Glutamatergic neuron (in vitro differentiated cells): ENCODE measurements around the gene GRB14. TPM values are rescaled to one million over a fixed set of nuclear protein-coding genes. Genes with fewer than 3 reads are reported as not detected.
"Not testable (repeated sequence)": the region's sequence is repeated elsewhere in the genome, so short reads cannot be mapped to it uniquely, and the experiment has no call there.

ENCODE experiments used
- DNase-seq: peaks from one replicate; pipeline ENCODE4 v3.0.0; 2022
- H3K27ac Mint-ChIP-seq: one replicate; pipeline ENCODE4 v1.8.0; 2020; ENCODE audit warnings: mild to moderate bottlenecking, mixed read lengths, inconsistent platforms; ENCODE audit not compliant: unreplicated experiment
- H3K27me3 Mint-ChIP-seq: one replicate; pipeline ENCODE4 v1.8.0; 2020; ENCODE audit warnings: mild to moderate bottlenecking, moderate library complexity, mixed read lengths, inconsistent platforms; ENCODE audit not compliant: unreplicated experiment
- H3K36me3 Mint-ChIP-seq: one replicate; pipeline ENCODE4 v1.8.0; 2020; ENCODE audit warnings: mild to moderate bottlenecking, mixed read lengths, inconsistent platforms; ENCODE audit not compliant: unreplicated experiment
- H3K4me1 Mint-ChIP-seq: one replicate; pipeline ENCODE4 v1.8.0; 2020; ENCODE audit warnings: mild to moderate bottlenecking, low read depth, mixed read lengths, inconsistent platforms; ENCODE audit not compliant: unreplicated experiment
- H3K4me3 Mint-ChIP-seq: one replicate; pipeline ENCODE4 v1.8.0; 2020; ENCODE audit warnings: mild to moderate bottlenecking, mixed read lengths, inconsistent platforms; ENCODE audit not compliant: unreplicated experiment
- H3K9me3 Mint-ChIP-seq: one replicate; pipeline ENCODE4 v1.8.0; 2020; ENCODE audit warnings: mild to moderate bottlenecking, moderate library complexity, mixed read lengths, inconsistent platforms; ENCODE audit not compliant: unreplicated experiment
- total RNA-seq: library from RNA; stranded (reverse); fragmentation: NEBNext Ultra II Directional; extraction: Animal tissue kit (Norgen Biotek cat#: 25700); gene quantifications from one replicate; pipeline ENCODE4 v1.2.1, GENCODE V29; 2021; ENCODE audit not compliant: unreplicated experiment
- TF ChIP-seq, protein P1 (sequence below): fragments of 200-600 bp; sonication (generic); IDR thresholded peaks from one replicate; pipeline ENCODE4 v1.5.0; 2021; ENCODE audit not compliant: partially characterized antibody, unreplicated experiment

The GRB14 gene
- total RNA-seq, 1 donor from 2014 or later = 0.83 TPM

DNA sequence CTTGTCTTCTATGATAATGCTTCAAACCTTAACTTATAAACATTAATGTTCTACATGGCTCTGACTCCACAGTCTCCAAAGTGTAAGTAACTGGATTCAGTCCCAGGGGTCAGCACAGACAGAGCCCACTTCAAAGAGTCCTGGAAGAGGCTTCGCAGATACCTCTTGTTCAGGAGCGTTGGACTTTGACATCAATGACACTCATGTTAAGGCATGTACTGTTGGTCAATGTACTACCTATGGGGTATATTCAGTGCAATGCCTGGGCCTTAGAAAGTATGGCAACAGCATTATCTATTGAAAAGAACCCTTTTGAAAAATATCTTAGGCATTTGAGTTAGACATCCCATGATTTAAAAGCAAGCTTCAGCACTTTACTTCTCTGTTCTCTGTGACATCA is 143.1 kb downstream of the GRB14 start:
- no peaks in the 10 kb centered on the region for H3K9me3 Mint-ChIP-seq

DNA sequence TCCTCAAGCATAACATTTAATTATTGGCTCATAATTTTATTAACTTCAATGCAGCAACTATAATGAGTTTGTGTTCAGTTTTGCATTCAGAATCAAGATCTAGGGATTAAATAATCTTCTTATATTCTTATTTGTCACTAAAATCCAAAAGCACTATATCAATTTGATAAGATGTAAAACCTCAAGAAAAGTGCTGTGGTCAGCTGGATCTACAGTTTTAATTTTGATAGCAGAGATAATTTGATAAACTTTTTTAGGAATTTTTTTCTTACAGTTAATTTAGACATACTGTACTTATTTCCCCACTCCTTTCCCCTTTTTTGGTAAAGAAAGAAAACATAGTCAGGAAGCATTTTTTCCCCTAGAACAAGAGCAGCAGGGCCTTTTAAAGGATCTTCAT is 146.4 kb downstream of the GRB14 start:
- H3K4me1 Mint-ChIP-seq = no peaks in the 10 kb centered on the region
- no peak overlapping the region for H3K4me3 Mint-ChIP-seq
- H3K36me3 Mint-ChIP-seq = no peaks in the 10 kb centered on the region
- no peaks in the 10 kb centered on the region for H3K9me3 Mint-ChIP-seq
- no peak overlapping the region for H3K27ac Mint-ChIP-seq
- TF ChIP-seq, protein P1, sequence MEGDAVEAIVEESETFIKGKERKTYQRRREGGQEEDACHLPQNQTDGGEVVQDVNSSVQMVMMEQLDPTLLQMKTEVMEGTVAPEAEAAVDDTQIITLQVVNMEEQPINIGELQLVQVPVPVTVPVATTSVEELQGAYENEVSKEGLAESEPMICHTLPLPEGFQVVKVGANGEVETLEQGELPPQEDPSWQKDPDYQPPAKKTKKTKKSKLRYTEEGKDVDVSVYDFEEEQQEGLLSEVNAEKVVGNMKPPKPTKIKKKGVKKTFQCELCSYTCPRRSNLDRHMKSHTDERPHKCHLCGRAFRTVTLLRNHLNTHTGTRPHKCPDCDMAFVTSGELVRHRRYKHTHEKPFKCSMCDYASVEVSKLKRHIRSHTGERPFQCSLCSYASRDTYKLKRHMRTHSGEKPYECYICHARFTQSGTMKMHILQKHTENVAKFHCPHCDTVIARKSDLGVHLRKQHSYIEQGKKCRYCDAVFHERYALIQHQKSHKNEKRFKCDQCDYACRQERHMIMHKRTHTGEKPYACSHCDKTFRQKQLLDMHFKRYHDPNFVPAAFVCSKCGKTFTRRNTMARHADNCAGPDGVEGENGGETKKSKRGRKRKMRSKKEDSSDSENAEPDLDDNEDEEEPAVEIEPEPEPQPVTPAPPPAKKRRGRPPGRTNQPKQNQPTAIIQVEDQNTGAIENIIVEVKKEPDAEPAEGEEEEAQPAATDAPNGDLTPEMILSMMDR = no peak
- no peak for DNase-seq
- H3K27me3 Mint-ChIP-seq = no peaks in the 10 kb centered on the region

More for the DNA sequence above, 143.1 kb downstream of the GRB14 start:
- Mint-ChIP-seq H3K4me1 (no peaks in the 10 kb centered on the region), H3K36me3 (no peaks in the 10 kb centered on the region), H3K27ac (no peak overlapping the region), H3K27me3 (no peaks in the 10 kb centered on the region), H3K4me3 (no peak overlapping the region)
- TF ChIP-seq, protein P1 = no peak
- no peak for DNase-seq

DNA sequence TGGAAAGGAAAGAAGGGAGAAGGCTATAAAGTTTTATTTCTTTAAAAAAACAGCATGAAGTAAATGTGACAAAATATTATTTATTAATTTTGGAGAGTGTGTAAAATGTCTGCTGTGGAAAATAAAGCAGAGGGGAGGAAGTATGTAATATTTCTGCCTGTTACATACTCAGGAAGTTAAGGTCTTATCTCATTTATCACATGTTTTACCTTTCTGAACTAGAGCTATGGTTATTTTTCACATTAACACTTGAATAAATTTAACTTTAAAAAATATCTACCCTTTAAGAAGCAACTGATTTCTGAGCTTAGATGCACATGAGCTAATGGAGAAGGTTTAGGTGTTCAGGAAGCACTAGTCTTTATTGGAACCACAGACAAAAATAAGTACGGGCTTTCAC is 148.3 kb downstream of the GRB14 start:
- DNase-seq = no peak
- Mint-ChIP-seq H3K4me1 (no peaks in the 10 kb centered on the region), H3K36me3 (no peaks in the 10 kb centered on the region), H3K27me3 (no peaks in the 10 kb centered on the region), H3K27ac (no peak overlapping the region), H3K9me3 (no peaks in the 10 kb centered on the region), H3K4me3 (no peak overlapping the region)
- TF ChIP-seq, protein P1 = no peak

DNA sequence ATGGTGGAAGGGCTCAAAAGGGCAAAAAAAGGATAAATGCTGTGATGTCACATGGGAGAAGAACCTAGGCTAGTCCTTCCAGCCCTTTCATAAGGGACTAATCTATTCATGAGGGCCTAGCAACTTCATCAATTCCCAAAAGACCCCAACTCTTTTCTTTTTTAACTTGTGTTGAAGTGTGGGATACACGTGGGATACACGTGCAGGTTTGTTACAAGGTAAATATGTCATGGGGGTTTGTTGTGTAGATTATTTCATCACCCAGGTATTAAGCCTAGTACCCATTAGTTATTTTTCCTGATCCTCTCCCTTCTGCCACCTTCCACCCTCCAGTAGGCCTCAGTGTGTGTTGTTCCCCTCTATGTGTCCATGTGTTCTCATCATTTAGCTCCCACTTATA is 156.2 kb downstream of the GRB14 start:
- H3K27ac Mint-ChIP-seq, DNase-seq, H3K4me1 Mint-ChIP-seq, H3K4me3 Mint-ChIP-seq, H3K9me3 Mint-ChIP-seq, H3K36me3 Mint-ChIP-seq, H3K27me3 Mint-ChIP-seq: not testable (repeated sequence)

DNA sequence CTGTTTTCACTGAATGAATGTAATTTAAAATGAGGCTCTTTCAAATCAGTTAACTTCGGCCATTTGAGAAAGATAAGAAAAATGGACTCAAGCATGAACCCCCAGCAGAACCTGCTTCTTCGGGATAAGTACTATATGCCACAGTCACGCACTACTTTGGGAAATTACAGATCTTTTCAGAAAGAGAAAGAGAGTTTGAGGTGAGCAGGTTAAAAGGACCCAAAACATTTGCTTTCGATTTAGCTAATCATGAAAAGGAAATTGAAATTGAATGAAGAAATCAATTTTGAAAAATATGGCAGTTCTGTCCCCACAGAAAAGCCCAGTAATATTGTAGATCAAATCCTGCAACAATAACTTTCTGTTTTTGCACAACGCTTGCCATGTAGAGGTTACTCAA is 156.9 kb downstream of the GRB14 start:
- Mint-ChIP-seq H3K27ac (no peak overlapping the region), H3K27me3 (peaks cover 1% of the 10 kb centered on the region), H3K4me3 (no peak overlapping the region), H3K4me1 (no peaks in the 10 kb centered on the region), H3K9me3 (peaks cover 2% of the 10 kb centered on the region), H3K36me3 (no peaks in the 10 kb centered on the region)
- TF ChIP-seq, protein P1 = no peak
- no peak for DNase-seq

DNA sequence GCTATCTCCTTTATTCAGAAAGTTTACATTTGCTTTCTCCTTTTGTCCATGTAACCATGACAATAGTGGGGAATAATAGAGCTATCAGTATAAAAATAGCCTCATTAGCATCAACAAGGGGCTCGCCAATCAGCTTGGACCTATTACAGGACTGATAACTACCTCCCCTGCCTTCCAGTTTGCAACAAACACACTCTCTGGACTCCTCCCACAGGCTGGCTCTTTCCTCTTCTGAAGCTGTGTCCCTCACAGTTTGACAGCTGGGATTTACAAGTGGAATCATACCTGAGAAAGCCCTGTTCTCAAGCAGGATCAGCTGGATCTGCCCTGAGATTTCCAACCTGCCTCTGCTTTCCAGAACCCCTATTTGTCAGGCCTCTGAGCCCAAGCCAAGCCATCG is 162.5 kb downstream of the GRB14 start:
- Mint-ChIP-seq H3K9me3 (peaks cover 2% of the 10 kb centered on the region), H3K27ac (no peak overlapping the region), H3K4me1 (no peaks in the 10 kb centered on the region), H3K4me3 (no peak overlapping the region), H3K36me3 (no peaks in the 10 kb centered on the region), H3K27me3 (peaks cover 4% of the 10 kb centered on the region)
- TF ChIP-seq, protein P1 = no peak
- DNase-seq = no peak
